Smooth muscle cell (in vitro differentiated cells): ENCODE results near the gene CFAP92. TPM values are rescaled to one million over a fixed set of nuclear protein-coding genes. Genes with fewer than 3 reads are reported as not detected.

Experiments used
- DNase-seq: peaks from one replicate; lab custom pipeline; 2025; ENCODE audit not compliant: unreplicated experiment; lab: John Stamatoyannopoulos, UW
- H2AFZ ChIP-seq: fragments of 200-600 bp; sonication (generic); 2 replicates; pipeline ENCODE4 v1.6.0; 2016; ENCODE audit warnings: antibody characterized with exemption, low read depth, mild to moderate bottlenecking
- H3F3A ChIP-seq: fragments of 200-600 bp; sonication (generic); 2 replicates; pipeline ENCODE4 v1.6.0; 2017; ENCODE audit warnings: antibody characterized with exemption, low read depth
- H3K27ac ChIP-seq: fragments of 200-600 bp; sonication (generic); 2 replicates; pipeline ENCODE4 v1.5.1; 2016; ENCODE audit warnings: low read depth, mild to moderate bottlenecking
- H3K27me3 ChIP-seq: fragments of 200-600 bp; sonication (generic); 2 replicates; pipeline ENCODE4 v1.6.1; 2016; ENCODE audit warnings: low read depth, mild to moderate bottlenecking
- H3K36me3 ChIP-seq: fragments of 200-600 bp; sonication (generic); 2 replicates; pipeline ENCODE4 v1.5.1; 2016; ENCODE audit warnings: low read depth
- H3K4me1 ChIP-seq: fragments of 200-600 bp; sonication (generic); 2 replicates; pipeline ENCODE4 v1.5.1; 2016; ENCODE audit warnings: low read depth
- H3K4me2 ChIP-seq: fragments of 200-600 bp; sonication (generic); 2 replicates; pipeline ENCODE4 v1.6.0; 2016; ENCODE audit warnings: mild to moderate bottlenecking
- H3K4me3 ChIP-seq: fragments of 200-600 bp; sonication (generic); 2 replicates; pipeline ENCODE4 v1.5.1; 2016; ENCODE audit warnings: mild to moderate bottlenecking
- H3K79me2 ChIP-seq: fragments of 200-600 bp; sonication (generic); 2 replicates; pipeline ENCODE4 v1.6.0; 2016; ENCODE audit warnings: low read depth, mild to moderate bottlenecking
- H3K9ac ChIP-seq: fragments of 200-600 bp; sonication (generic); 2 replicates; pipeline ENCODE4 v1.6.0; 2016; ENCODE audit warnings: low read depth
- H3K9me3 ChIP-seq: fragments of 200-600 bp; sonication (generic); replicated peaks from 2 replicates; pipeline ENCODE4 v1.5.1; 2016; ENCODE audit warnings: low read depth
- H4K20me1 ChIP-seq: fragments of 200-600 bp; sonication (generic); 2 replicates; pipeline ENCODE4 v1.6.0; 2016; ENCODE audit warnings: low read depth
- CTCF ChIP-seq: fragments of 200-600 bp; sonication (generic); IDR thresholded peaks from 2 replicates; pipeline ENCODE4 v1.5.1; 2017; ENCODE audit warnings: borderline replicate concordance, mild to moderate bottlenecking, antibody characterized with exemption; ENCODE audit not compliant: insufficient read depth, poor library complexity, severe bottlenecking
- WGBS: methylation state at CpG from one replicate; pipeline ENCODE4 v1.1.7; 2016; ENCODE audit warnings: low lambda C conversion rate; 5-methylcytosine and 5-hydroxymethylcytosine counted together
- polyA plus RNA-seq: library from polyadenylated mRNA; unstranded; fragments of >200 nt; fragmentation: Nextera tagmentation; extraction: Ambion mirVana; gene quantifications from 2 replicates; pipeline ENCODE4 v1.2.1, GENCODE V29; 2016
- total RNA-seq: library from RNA; depleted of rRNA; stranded (reverse); fragments of >200 nt; gene quantifications from 2 replicates; pipeline ENCODE4 v1.2.3, GENCODE V29; 2014

CFAP92 gene
- total and polyA plus RNA-seq, 2 experiments from 2014 or later: 0.67 to 0.85 TPM

GRCh38 chr3:128996726-128997125 lies 2.9 kb upstream of the CFAP92 start:
- no peak for DNase-seq
- Histone ChIP-seq H3K4me2 (no peak overlapping the region), H3K27me3 (peaks cover 59% of the 10 kb centered on the region), H3K4me3 (no peak overlapping the region), H3K36me3 (no peaks in the 10 kb centered on the region), H3K9ac (no peak overlapping the region), H3K4me1 (peaks cover 35% of the 10 kb centered on the region), H4K20me1 (no peaks in the 10 kb centered on the region), H2AFZ (no peak overlapping the region), H3K27ac (no peak overlapping the region), H3K9me3 (no peaks in the 10 kb centered on the region), H3K79me2 (no peaks in the 10 kb centered on the region), H3F3A (no peaks in the 10 kb centered on the region)
- WGBS: 88% methylated on average over 5 of the region's 5 CpGs
- TF ChIP-seq CTCF: no peak

GRCh38 chr3:128996200-128996599 lies 2.3 kb upstream of the CFAP92 start:
- no peak for TF ChIP-seq CTCF
- no peaks in the 10 kb centered on the region for H3F3A ChIP-seq
- no peak overlapping the region for H3K4me2 ChIP-seq
- no peaks in the 10 kb centered on the region for H4K20me1 ChIP-seq
- no peak overlapping the region for H2AFZ ChIP-seq
- no peak overlapping the region for H3K27ac ChIP-seq
- 87% methylated on average over 1 of the region's 1 CpG for WGBS
- no peaks in the 10 kb centered on the region for H3K79me2 ChIP-seq
- H3K9me3 ChIP-seq: no peaks in the 10 kb centered on the region
- H3K36me3 ChIP-seq: no peaks in the 10 kb centered on the region
- H3K27me3 ChIP-seq: peaks cover 54% of the 10 kb centered on the region
- DNase-seq: no peak
- H3K9ac ChIP-seq: no peak overlapping the region
- H3K4me1 ChIP-seq: peaks cover 35% of the 10 kb centered on the region
- H3K4me3 ChIP-seq: no peak overlapping the region

- Histone ChIP-seq H3F3A (no peaks in the 10 kb centered on the region), H3K4me3 (no peak overlapping the region), H2AFZ (no peak overlapping the region), H3K27me3 (peaks cover 50% of the 10 kb centered on the region), H4K20me1 (no peaks in the 10 kb centered on the region), H3K9ac (no peak overlapping the region), H3K4me2 (no peak overlapping the region), H3K79me2 (no peaks in the 10 kb centered on the region), H3K9me3 (no peaks in the 10 kb centered on the region), H3K4me1 (peaks cover 31% of the 10 kb centered on the region), H3K27ac (no peak overlapping the region), H3K36me3 (no peaks in the 10 kb centered on the region)
- no peak for TF ChIP-seq CTCF
- WGBS: 96% methylated on average over 1 of the region's 1 CpG
- no peak for DNase-seq
Observed at GRCh38 chr3:128995737-128996136, 1.9 kb upstream of the CFAP92 start.
